SJCRH30 (cell line): Measurements from ENCODE around the gene LRP6. TPM values are rescaled to one million over a fixed set of nuclear protein-coding genes. Genes with fewer than 3 reads are reported as not detected.

Experiments
- DNase-seq, 2 experiments: peaks; one replicate each; pipeline ENCODE4 v3.0.0-alpha.2; 2015 to 2020
- H3K27ac ChIP-seq: fragments of 250-450 bp; sonication (Bioruptor Pico); 2 replicates; pipeline ENCODE4 v1.5.1; 2020; ENCODE audit warnings: mild to moderate bottlenecking, moderate library complexity
- H3K27me3 ChIP-seq: fragments of 250-450 bp; sonication (Bioruptor Pico); 2 replicates; pipeline ENCODE4 v1.5.1; 2020; ENCODE audit warnings: mild to moderate bottlenecking, moderate library complexity
- H3K36me3 ChIP-seq: fragments of 250-450 bp; sonication (Bioruptor Pico); 2 replicates; pipeline ENCODE4 v1.5.1; 2020; ENCODE audit warnings: mild to moderate bottlenecking, moderate library complexity
- H3K4me1 ChIP-seq: fragments of 250-450 bp; sonication (Bioruptor Pico); 2 replicates; pipeline ENCODE4 v1.5.1; 2020; ENCODE audit warnings: mild to moderate bottlenecking, moderate library complexity
- H3K4me3 ChIP-seq: fragments of 250-450 bp; sonication (Bioruptor Pico); 2 replicates; pipeline ENCODE4 v1.5.1; 2020; ENCODE audit warnings: mild to moderate bottlenecking, moderate library complexity
- H3K9me3 ChIP-seq: fragments of 250-450 bp; sonication (Bioruptor Pico); replicated peaks from 2 replicates; pipeline ENCODE4 v1.5.1; 2020; ENCODE audit warnings: mild to moderate bottlenecking, moderate library complexity
- total RNA-seq: library from RNA; depleted of rRNA; stranded (reverse); fragments of >200 nt; shearing (Covaris generic); gene quantifications from 2 replicates; pipeline ENCODE4 v1.2.3, GENCODE V29; 2014; rRNA removed

The LRP6 gene
- total RNA-seq, 1 experiment from 2014 or later = 32.2 TPM

DNA sequence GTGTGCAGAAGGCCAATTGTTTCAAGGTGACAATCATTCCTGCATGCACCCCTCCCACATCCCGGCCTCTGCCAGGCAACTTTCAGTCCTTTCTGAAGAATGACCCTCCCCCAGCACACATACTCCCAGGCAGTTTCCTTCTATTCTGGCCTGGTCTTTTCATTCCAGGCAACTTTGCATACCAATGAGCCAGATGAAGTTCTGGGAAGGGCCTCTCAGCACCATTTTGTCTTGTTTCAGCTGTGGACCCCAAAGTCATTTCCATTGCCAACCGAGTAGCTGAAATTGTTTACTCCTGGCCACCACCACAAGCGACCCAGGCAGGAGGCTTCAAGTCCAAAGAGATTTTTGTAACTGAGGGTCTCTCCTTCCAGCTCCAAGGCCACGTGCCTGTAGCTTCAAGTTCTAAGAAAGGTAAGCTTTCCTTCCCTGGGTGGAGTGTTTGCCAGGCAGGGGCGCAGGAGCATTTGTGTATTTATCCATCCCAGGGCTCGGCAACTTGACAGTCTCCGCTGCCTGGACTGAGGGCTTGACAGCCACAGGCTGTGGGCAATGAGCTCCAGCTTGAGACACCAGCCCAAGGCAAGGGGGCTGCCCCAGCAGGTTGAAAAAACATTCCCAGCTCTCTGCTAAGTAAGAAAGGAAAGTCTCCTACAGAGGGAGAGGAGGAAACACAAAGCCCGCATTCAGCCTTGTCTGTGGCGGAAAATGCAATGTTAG, 179.7 kb downstream of the LRP6 start:
- H3K27me3 ChIP-seq = no peaks in the 10 kb centered on the region

DNA sequence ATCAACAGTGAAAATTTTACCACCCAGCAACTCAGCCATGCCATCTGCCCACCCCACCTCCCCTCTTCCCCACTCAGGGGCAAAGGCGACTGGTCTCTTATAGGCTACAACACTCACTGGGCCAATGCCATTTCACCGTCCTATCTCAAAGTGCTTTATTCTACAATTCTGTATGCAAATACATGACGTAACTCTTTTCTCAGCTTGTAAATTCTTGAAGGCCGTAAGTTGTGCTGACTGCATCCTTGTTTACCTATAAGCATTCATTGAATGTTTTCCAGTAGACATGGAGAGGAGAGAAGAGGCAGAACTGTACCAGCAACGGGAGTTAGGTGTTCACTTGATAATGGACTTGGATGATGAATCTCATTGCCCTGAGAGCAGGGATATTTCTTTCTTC, 180.5 kb downstream of the LRP6 start:
- no peaks in the 10 kb centered on the region for H3K4me1 ChIP-seq
- no peaks in the 10 kb centered on the region for H3K9me3 ChIP-seq
- H3K27ac ChIP-seq = no peak overlapping the region
- no peaks in the 10 kb centered on the region for H3K27me3 ChIP-seq
- no peaks in the 10 kb centered on the region for H3K36me3 ChIP-seq
- no peak for DNase-seq
- H3K4me3 ChIP-seq = no peak overlapping the region

More for the DNA sequence above, 179.7 kb downstream of the LRP6 start:
- no peak overlapping the region for H3K4me3 ChIP-seq
- H3K36me3 ChIP-seq = no peaks in the 10 kb centered on the region
- no peak overlapping the region for H3K27ac ChIP-seq
- DNase-seq = peak in 1 of 2 experiments; percentile 39
- H3K9me3 ChIP-seq = no peaks in the 10 kb centered on the region
- H3K4me1 ChIP-seq = no peaks in the 10 kb centered on the region; the same call in 1 of the 2 replicates

DNA sequence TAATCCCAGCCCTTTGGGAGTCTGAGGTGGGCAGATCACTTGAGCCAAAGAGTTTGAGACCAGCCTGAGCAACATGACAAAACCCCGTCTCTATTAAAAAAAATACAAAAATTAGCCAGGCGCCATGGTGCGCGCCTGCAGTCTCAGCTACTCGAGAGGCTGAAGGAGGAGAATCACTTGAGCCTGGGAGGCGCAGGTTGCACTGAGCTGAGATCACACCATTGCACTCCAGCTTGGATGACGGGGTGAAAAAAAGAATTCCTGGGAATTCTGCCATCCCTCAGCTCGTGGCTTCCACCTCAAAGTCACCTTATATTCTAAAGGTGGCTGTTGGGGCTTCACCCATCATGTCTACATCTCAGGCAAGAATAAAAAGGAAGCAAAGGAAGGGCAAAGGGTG, 183.2 kb downstream of the LRP6 start:
- no peaks in the 10 kb centered on the region for H3K27me3 ChIP-seq
- H3K9me3 ChIP-seq = no peaks in the 10 kb centered on the region
- H3K27ac ChIP-seq = no peak overlapping the region
- no peaks in the 10 kb centered on the region for H3K36me3 ChIP-seq
- H3K4me1 ChIP-seq = no peaks in the 10 kb centered on the region
- DNase-seq = no peak
- no peak overlapping the region for H3K4me3 ChIP-seq

DNA sequence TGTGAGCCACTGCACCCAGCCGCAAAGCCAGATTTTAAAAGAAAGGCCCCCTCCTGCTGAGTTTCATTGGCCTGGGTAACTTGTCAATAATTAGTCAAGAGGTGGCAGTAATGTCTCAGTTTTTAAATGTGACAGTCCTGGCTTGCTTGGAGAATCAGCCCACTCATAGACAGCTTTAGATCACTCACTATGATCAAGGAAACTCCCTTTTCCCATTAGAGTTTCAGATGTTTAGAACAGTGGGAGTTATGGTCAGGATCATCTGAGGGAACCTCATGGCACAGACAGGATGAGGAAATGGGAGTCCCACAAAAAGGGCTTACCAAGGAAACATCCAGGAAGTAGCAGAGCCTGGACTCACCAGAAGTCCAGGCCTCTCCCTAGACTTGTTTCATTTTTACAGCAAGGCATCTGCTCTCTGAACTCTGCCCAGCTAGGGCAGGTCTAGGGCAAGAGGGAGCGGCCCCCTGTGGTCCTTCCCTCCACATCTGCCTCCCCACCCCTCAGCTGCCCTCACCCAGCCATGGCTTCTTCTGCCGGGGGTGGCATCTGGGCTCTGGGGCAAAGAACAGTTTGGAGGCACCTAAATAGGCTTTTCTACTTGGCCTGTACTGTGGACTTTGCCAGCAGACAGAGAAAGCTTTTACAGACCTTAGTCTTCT, 184.9 kb downstream of the LRP6 start:
- H3K36me3 ChIP-seq = no peaks in the 10 kb centered on the region
- no peaks in the 10 kb centered on the region for H3K9me3 ChIP-seq
- no peaks in the 10 kb centered on the region for H3K4me1 ChIP-seq
- no peak overlapping the region for H3K4me3 ChIP-seq
- DNase-seq = peak in 1 of 2 experiments; percentile 53
- no peak overlapping the region for H3K27ac ChIP-seq
- no peaks in the 10 kb centered on the region for H3K27me3 ChIP-seq

DNA sequence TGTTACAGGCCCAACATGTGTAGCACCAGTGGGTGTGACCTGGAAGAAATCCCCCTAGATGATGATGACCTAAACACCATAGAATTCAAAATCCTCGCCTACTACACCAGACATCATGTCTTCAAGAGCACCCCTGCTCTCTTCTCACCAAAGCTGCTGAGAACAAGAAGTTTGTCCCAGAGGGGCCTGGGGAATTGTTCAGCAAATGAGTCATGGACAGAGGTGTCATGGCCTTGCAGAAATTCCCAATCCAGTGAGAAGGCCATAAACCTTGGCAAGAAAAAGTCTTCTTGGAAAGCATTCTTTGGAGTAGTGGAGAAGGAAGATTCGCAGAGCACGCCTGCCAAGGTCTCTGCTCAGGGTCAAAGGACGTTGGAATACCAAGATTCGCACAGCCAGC, 187.6 kb downstream of the LRP6 start:
- no peak for DNase-seq
- Histone ChIP-seq H3K4me1 (no peaks in the 10 kb centered on the region), H3K9me3 (no peaks in the 10 kb centered on the region), H3K27me3 (no peaks in the 10 kb centered on the region), H3K27ac (no peak overlapping the region), H3K4me3 (no peak overlapping the region), H3K36me3 (no peaks in the 10 kb centered on the region)

DNA sequence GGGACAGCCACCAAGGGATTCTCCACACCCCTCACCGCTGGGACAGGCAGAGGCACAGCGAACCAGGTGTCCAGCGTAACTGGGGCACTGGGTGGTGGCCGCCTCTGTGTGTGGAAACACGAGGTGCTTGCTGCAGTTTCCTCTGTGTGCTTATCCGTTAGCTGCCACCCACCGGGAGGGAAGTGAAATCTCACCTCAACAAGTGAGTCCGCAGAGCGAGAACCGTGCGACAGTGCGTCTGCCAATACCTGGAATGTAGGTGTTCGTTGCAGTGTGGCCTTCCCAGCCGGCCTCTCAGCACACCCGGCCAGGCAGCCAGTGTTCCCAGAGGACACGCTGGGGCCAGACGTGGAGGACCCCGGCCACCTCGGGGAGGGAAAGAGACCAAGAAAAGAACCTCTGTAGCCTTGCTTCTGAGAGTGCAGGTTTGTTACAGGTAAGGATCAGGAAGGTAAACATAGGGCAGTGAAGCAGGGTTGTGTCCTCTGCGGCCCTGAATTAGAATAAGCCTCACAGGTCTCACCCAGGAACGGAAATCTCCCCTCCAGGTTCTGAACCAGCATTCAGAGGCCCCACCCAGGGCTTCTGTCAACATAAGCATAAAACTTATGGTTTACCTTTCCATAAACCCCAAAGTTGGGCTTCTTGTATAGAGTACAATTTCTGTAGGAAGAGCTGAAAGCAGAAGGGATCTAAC, 194.6 kb downstream of the LRP6 start:
- Histone ChIP-seq H3K9me3 (no peaks in the 10 kb centered on the region), H3K4me3 (no peak overlapping the region), H3K27me3 (no peaks in the 10 kb centered on the region), H3K27ac (no peak overlapping the region), H3K4me1 (no peaks in the 10 kb centered on the region), H3K36me3 (no peaks in the 10 kb centered on the region)
- no peak for DNase-seq

DNA sequence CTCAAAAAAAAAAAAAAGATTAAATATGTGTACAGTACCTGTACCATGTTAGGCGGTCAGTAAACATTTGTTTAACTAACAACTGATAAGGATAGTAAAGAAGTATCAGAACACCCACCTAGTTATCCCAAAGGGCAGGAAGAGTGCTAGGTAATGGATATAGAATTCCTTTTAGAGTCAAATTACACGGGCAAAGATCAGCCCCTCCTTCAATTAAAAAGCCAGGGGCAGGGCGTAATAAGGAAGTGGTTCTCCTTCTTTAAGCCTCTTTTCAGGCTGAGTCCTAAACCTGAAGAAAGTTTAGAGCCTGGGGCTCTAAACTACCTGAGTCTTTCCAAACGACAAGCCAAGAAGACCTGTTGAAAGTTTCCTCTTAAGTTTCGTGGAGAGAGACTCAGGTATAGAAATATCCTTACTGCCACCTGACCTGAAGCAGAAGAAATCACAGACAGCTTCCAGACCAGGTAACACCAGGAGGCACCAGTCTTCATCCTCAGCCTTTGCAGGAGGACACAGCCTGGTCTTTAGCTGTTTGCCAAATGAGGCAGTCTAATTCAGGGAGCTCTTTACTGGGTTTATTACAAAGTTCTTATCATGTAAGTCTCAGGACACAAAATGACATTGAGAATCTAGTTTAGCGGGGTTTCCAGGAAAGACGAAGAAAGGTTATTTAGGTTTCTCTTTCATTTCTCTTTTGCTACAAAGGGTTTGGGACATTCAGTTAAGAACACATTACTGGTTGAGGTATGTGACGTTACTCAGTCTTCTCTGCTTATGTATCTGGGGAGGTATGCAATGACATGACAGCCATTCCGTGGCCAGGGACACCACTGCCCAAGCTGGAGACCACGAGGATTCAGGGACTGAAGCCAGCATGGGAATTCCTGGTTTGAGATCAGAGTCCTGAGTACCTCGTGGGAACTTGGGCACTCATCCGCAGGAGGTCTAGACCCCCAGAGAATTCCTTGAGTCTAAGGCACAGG, 195.9 kb downstream of the LRP6 start, which contains the start of gene BCL2L14:
Gene BCL2L14, plus strand, starts transcription at position 266 of the 983 bp plus-strand sequence. CDS start 8,367 bp downstream, outside the sequence.
- Histone ChIP-seq H3K27me3 (no peaks in the 10 kb centered on the region), H3K4me1 (no peaks in the 10 kb centered on the region), H3K27ac (no peak within 1 kb of the TSS), H3K36me3 (no peaks in the 10 kb centered on the region), H3K4me3 (no peak within 1 kb of the TSS), H3K9me3 (no peaks in the 10 kb centered on the region)
- no peak for DNase-seq

DNA sequence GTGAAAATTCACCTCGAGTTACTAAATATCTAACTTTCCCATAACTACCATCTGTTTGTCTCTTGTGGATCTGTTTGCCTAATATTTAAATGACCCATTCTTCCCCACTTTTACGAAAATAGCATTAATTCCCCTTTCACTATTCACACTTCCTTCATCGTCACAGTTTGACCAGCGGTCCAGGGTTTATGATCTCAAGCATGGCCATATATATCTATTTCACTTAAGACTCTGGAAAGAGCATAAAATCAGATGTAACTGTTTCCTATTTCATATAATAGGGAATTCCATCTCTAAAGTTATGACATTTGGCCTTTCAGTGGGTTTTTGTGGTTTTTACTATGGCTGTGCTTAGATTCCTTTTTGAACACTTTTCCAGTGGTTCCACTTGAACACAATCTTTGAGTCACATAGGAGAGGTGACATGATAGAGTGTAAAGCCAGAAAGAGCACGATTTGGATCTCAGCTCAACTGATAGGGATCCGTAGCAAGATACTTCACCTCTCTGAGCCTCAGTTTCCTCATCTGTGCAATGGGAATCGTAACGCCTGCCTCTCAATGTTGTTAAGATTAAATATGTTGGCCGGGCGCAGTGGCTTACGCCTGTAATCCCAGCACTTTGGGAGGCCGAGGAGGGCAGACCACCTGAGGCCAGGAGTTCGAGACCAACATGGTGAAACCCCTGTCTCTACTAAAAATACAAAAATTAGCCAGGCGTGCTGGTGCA, 196.9 kb downstream of the LRP6 start:
- Histone ChIP-seq H3K4me3 (no peak overlapping the region), H3K4me1 (no peaks in the 10 kb centered on the region), H3K27ac (no peak overlapping the region), H3K36me3 (no peaks in the 10 kb centered on the region), H3K27me3 (no peaks in the 10 kb centered on the region), H3K9me3 (no peaks in the 10 kb centered on the region)
- DNase-seq = no peak

DNA sequence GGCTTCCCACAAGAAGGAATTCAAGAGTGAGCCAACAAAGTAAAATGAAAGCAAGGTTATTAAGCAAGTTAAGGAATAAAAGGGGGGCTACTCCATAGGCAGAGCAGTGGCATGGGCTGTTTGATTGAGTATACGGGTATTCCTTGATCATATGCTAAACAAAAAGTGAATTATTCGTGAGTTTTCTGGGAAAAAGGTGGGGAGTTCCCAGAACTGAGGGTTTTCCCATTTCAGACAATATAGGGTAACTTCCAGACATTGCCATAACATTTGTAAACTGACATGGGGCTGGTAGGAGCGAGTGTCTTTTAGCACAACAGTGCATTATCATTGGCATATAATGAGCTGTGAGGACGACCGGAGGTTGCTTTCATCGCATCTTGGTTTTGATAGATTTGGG, 198.1 kb downstream of the LRP6 start:
- Histone ChIP-seq H3K36me3 (no peaks in the 10 kb centered on the region), H3K27me3 (no peaks in the 10 kb centered on the region)

More for the DNA sequence above, 198.1 kb downstream of the LRP6 start:
- no peak overlapping the region for H3K4me3 ChIP-seq
- H3K9me3 ChIP-seq = no peaks in the 10 kb centered on the region
- H3K27ac ChIP-seq = no peak overlapping the region
- no peaks in the 10 kb centered on the region for H3K4me1 ChIP-seq
- no peak for DNase-seq

Other genes with a start within 250 kb of the LRP6 start
- not detected in 2 replicates for gene BCL2L14, start 196.1 kb downstream of the LRP6 start, total RNA-seq
- gene MANSC1, start 83.2 kb upstream of the LRP6 start, total RNA-seq = not detected in 2 replicates
- 3.6 and 5.2 TPM in 2 replicates for gene BORCS5, start 90.0 kb upstream of the LRP6 start, total RNA-seq